Middle frontal gyrus (tissue), 1 donor: ENCODE data around the gene GNA15.

Experiments used
- DNase-seq: peaks from one replicate; pipeline ENCODE4 v3.0.0-alpha.2; 2015; ENCODE audit warnings: low spot score; ENCODE audit errors: extremely low spot score

The GNA15 gene

DNA sequence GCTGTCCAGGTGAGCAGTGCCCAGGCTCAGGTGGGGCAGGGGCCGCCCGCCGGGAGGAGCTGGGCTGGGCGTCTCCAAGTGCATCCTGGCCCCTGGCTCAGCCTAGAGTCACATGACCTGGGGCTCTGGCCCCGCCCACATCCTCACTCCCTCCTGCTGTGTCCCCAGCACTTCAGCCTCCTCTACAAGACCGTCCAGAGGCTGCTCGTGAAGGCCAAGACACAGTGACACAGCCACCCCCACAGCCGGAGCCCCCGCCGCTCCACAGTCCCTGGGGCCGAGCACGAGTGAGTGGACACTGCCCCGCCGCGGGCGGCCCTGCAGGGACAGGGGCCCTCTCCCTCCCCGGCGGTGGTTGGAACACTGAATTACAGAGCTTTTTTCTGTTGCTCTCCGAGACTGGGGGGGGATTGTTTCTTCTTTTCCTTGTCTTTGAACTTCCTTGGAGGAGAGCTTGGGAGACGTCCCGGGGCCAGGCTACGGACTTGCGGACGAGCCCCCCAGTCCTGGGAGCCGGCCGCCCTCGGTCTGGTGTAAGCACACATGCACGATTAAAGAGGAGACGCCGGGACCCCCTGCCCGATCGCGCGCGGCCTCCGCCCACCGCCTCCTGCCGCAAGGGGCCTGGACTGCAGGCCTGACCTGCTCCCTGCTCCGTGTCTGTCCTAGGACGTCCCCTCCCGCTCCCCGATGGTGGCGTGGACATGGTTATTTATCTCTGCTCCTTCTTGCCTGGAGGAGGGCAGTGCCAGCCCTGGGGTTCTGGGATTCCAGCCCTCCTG, 71.8 kb downstream of the GNA15 start:
- DNase-seq = no peak

DNA sequence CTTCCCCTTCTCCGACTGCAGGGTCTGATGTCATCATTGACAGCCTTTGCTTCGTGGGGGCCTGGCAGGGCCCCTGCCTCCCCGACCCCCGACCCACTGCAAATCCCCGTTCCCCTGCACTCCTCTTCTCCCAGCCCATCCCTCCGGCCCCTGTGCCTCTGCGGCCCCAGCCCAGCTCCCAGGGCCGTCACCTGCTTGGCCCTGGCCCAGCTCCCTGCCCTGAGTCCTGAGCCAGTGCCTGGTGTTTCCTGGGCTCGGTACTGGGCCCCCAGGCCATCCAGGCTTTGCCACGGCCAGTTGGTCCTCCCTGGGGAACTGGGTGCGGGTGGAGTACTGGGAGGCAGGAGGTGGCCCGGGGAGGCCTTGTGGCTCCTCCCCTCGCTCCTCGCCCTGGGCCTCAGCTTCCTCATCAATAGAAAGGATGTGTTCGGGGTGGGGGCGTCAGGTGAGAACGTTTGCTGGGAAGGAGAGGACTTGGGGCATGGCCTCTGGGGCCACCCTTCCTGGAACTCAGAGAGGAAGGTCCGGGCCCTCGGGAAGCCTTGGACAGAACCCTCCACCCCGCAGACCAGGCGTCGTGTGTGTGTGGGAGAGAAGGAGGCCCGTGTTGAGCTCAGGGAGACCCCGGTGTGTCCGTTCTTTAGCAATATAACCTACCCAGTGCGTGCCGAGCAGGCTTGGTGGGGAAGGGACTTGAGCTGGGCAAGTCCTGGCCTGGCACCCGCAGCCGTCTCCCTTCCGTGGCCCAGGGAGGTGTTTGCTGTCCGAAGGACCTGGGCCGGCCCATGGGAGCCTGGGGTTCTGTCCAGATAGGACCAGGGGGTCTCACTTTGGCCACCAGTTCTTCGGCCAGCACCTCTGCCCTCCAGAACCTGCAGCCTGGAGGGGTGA, 72.7 kb downstream of the GNA15 start:
- no peak for DNase-seq

DNA sequence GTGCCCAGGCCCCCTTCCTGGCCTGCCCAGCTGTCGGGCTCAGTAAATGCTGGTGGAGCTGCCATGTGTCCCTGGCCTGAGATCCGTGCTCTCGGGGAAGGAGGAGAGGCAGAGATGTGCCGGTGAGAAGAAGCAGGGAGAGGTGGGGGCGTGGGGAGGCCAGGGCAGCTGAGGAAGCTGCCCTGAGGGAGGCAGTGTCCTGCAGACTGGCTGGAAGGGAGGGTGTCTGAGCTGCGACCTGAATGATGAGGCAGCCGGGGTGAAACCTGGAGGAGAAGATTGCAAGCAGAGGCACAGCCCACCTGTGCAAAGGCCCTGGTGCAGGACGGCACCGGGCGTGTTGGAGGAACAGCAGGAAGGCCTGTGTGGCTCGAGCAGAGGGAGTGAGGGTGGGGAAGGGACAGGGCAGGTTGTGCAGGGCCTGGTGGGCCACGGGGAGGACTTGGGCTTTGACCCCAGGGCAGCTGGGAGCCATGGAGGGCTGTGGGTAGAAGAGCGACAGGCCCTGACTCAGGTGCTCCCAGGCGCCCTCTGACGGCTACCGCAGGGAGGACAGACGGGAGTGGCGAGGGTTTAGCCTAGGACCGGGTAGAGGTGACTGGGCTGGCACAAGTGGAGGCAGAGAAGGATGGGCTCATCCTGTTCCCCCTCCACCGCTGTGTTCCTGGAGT, 74.6 kb downstream of the GNA15 start:
- DNase-seq = no peak

GRCh38 chr19:3211191-3211590, 75.4 kb downstream of the GNA15 start:
- no peak for DNase-seq

DNA sequence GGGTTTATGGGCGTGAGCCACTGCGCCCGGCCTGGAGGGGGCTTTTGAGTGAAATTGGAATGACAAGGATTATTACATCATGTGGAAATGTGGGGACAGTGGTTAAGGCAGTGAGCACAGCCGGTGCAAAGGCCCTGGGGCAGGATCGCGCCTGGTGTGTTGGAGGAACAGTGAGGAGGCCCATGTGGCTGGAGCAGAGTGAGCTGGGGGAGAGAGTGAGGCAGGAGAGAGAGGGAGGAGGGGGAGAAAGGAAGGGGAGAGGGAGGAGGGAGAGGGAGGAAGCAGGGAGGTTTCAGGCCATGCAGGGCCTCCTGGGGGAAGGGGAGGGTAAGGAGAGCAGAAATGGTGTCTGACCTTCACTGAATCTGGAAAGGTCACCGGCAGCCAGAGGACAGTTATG, 77.3 kb downstream of the GNA15 start:
- DNase-seq = no peak
